Spleen (tissue), 7 donors: Measurements from ENCODE around the gene CHIC2.

Experiments used
- CTCF ChIP-seq, 11 experiments: fragments of 200-600 bp in 7 of 11; fragments of 450-650 bp in 4 of 11; sonication (generic) in 4 of 11; IDR thresholded peaks in 8 of 11; conservative IDR thresholded peaks in 3 of 11; 1 replicate in 7 of 11; 2 replicates in 4 of 11; pipeline versions ENCODE4 v1.4.0 to v1.8.0; 2016 to 2021; ENCODE audit warnings: antibody characterized with exemption in 11 of 11, inconsistent platforms in 4 of 11, mild to moderate bottlenecking in 1 of 11
- POLR2A ChIP-seq, 3 donors: fragments of 450-650 bp; IDR thresholded peaks; one replicate each; pipeline ENCODE4 v1.5.1; 2017; ENCODE audit warnings: antibody characterized with exemption in 3 of 3, mild to moderate bottlenecking in 1 of 3
- donor health status: DM: no; HTN: no; CAD: no; lungs with moderate emphysema.
- donor health status: DM: no; HTN: no; CAD: no.
- donor health status: DM: no; HTN: no; CAD: no.

- TF ChIP-seq POLR2A (IDR thresholded peaks at IDR 0.05): no peak
- no peak for TF ChIP-seq CTCF (IDR thresholded peaks at IDR 0.05 in 8 of 11, conservative IDR thresholded peaks at IDR 0.05 in 3 of 11)
These were observed 8.9 kb downstream of the CHIC2 start for GRCh38 chr4:54055494-54055893.
